Measurements from ENCODE around the gene FGF22.
"Not testable (repeated sequence)": the region's sequence is repeated elsewhere in the genome, so short reads cannot be mapped to it uniquely, and the experiment has no call there.

The FGF22 gene

GRCh38 chr19:622666-623065 lies 17.0 kb upstream of the FGF22 start:
- no peak for DNase-seq

GRCh38 chr19:623175-623916 lies 16.3 kb upstream of the FGF22 start:
- DNase-seq, result no peak

- DNase-seq, result no peak
Measured at GRCh38 chr19:623974-624373, 15.7 kb upstream of the FGF22 start.

GRCh38 chr19:624433-625109 lies 15.1 kb upstream of the FGF22 start:
- no peak for DNase-seq

- DNase-seq, result no peak
Measured at GRCh38 chr19:625257-625656, 14.4 kb upstream of the FGF22 start.

- DNase-seq, result not testable (repeated sequence)
Measured at GRCh38 chr19:626566-626965, 13.1 kb upstream of the FGF22 start.

- DNase-seq, result no peak
Measured at GRCh38 chr19:628168-628567, 11.5 kb upstream of the FGF22 start.

- DNase-seq, result not testable (repeated sequence)
Measured at GRCh38 chr19:629515-629914, 10.2 kb upstream of the FGF22 start.

- DNase-seq, result no peak
Measured at GRCh38 chr19:629961-630714, 9.5 kb upstream of the FGF22 start.

- DNase-seq, result peak; percentile 58 to 74
Measured at GRCh38 chr19:632579-633067, 7.1 kb upstream of the FGF22 start.

GRCh38 chr19:633068-633785 lies 6.5 kb upstream of the FGF22 start, which contains the start of gene POLRMT:
Gene POLRMT (minus strand): TSS chr19:633537. CDS start chr19:633512, 25 bp downstream.
- DNase-seq, result peak; percentile 98 to 99

- no peak for DNase-seq
Measured at GRCh38 chr19:633786-634639, 5.7 kb upstream of the FGF22 start.

GRCh38 chr19:634975-635652 lies 4.6 kb upstream of the FGF22 start:
- DNase-seq, result no peak

GRCh38 chr19:638906-639252 lies 800 bp upstream of the FGF22 start:
- no peak for DNase-seq

- no peak for DNase-seq
Measured at GRCh38 chr19:640161-640558, 481 bp downstream of the FGF22 start.

GRCh38 chr19:640606-641189 lies 1.0 kb downstream of the FGF22 start:
- DNase-seq, result no peak

- DNase-seq, result no peak
Measured at GRCh38 chr19:641702-642101, 2.0 kb downstream of the FGF22 start.

- no peak for DNase-seq
Measured at GRCh38 chr19:642767-643727, 3.4 kb downstream of the FGF22 start.

- no peak for DNase-seq
Measured at GRCh38 chr19:643736-644135, 4.1 kb downstream of the FGF22 start.

- no peak for DNase-seq
Measured at GRCh38 chr19:644363-644762, 4.7 kb downstream of the FGF22 start.
